Panc1 (cell line): Measurements from ENCODE around the gene HOTAIR. TPM values are rescaled to one million over a fixed set of nuclear protein-coding genes. Genes with fewer than 3 reads are reported as not detected.
A peak's percentile ranks its signal among the peaks of the same experiment; 100 is the strongest.

Experiments
- ATAC-seq: fragments of 200-7000 bp; cut with Tn5 transposase; 2 replicates; pipeline ENCODE4 v1.9.1; 2020; ENCODE audit warnings: mild to moderate bottlenecking, moderate library complexity
- BruUV-seq: library from RNA; stranded (reverse); fragments of 400-500 nt; replicated peaks from 2 replicates; lab custom pipeline; 2021; lab: Mats Ljungman, UMichigan
- CTCF ChIA-PET: fragments of 300-600 bp; sonication (Branson Sonifier 250); formaldehyde crosslinking; loops from one replicate; lab custom pipeline; 2022; ENCODE audit warnings: antibody characterized with exemption; lab: Charles Lee
- POLR2A ChIA-PET: fragments of 300-600 bp; sonication (Branson Sonifier 250); formaldehyde crosslinking; loops from one replicate; lab custom pipeline; 2022; ENCODE audit warnings: antibody characterized with exemption; lab: Charles Lee
- DNase-seq: peaks from one replicate; pipeline ENCODE4 v3.0.0-alpha.2; 2010; ENCODE audit warnings: low read depth, low spot score
- H3K27ac ChIP-seq: 2 replicates; pipeline ENCODE4 v1.5.1; 2011; ENCODE audit warnings: mild to moderate bottlenecking, low read length, inconsistent platforms
- H3K27me3 ChIP-seq: fragments of 200-500 bp; sonication (Bioruptor generic); 2 replicates; pipeline ENCODE4 v1.6.0; 2014; ENCODE audit warnings: low read length, inconsistent platforms; ENCODE audit not compliant: control insufficient read depth, insufficient read depth
- H3K36me3 ChIP-seq: fragments of 200-500 bp; sonication (Bioruptor generic); 2 replicates; pipeline ENCODE4 v1.5.1; 2014; ENCODE audit warnings: inconsistent platforms, mild to moderate bottlenecking, low read length, moderate library complexity; ENCODE audit not compliant: control insufficient read depth, insufficient read depth
- H3K4me1 ChIP-seq: 2 replicates; pipeline ENCODE4 v1.5.1; 2011; ENCODE audit warnings: inconsistent platforms, mild to moderate bottlenecking, low read length, moderate library complexity; ENCODE audit not compliant: control insufficient read depth, insufficient read depth
- H3K4me3 ChIP-seq, 2 experiments: 2 replicates each; pipeline ENCODE4 v1.5.1; 2011 to 2012; ENCODE audit warnings: low read depth in 2 of 2, low read length in 2 of 2, mild to moderate bottlenecking in 2 of 2, inconsistent platforms in 1 of 2, moderate library complexity in 1 of 2
- H3K9me3 ChIP-seq: fragments of 200-500 bp; sonication (Bioruptor generic); 2 replicates; pipeline ENCODE4 v1.5.1; 2014; ENCODE audit warnings: low read depth, mild to moderate bottlenecking, inconsistent platforms, low read length, moderate library complexity; ENCODE audit not compliant: control insufficient read depth, insufficient read depth
- POLR2AphosphoS5 ChIP-seq: IDR thresholded peaks from 2 replicates; pipeline ENCODE4 v1.6.1; 2012; ENCODE audit warnings: mild to moderate bottlenecking, low read depth, low read length, moderate library complexity
- SIN3A ChIP-seq: IDR thresholded peaks from 2 replicates; pipeline ENCODE4 v1.6.1; 2012; ENCODE audit warnings: low read depth, mild to moderate bottlenecking, low read length, moderate library complexity, borderline replicate concordance; ENCODE audit not compliant: insufficient read depth
- TCF7L2 ChIP-seq: IDR thresholded peaks from 2 replicates; pipeline ENCODE4 v1.6.1; 2011; ENCODE audit warnings: mild to moderate bottlenecking, low read depth, low read length, inconsistent platforms
- in situ Hi-C: cut with HindIII; loops from 2 replicates; pipeline ENCODE4 v1.10.0; 2016; ENCODE audit warnings: low sequenced_read_pairs, low pct_unique_long_range_greater_than_20kb
- intact Hi-C: fragments of 100-400 bp; cut with micrococcal nuclease; formaldehyde crosslinking; loops from one replicate; pipeline ENCODE4 v1.10.0; 2022; ENCODE audit not compliant: unreplicated experiment
- total RNA-seq: library from RNA; stranded (reverse); gene quantifications from one replicate; pipeline ENCODE4 v1.2.1, GENCODE V29; 2021; ENCODE audit not compliant: unreplicated experiment
- TF ChIP-seq, protein P1 (sequence below), 2 experiments: IDR thresholded peaks; 2 replicates each; pipeline ENCODE4 v1.6.1; 2011 to 2012; ENCODE audit warnings: low read depth in 2 of 2, control low read depth in 1 of 2, low read length in 1 of 2, mild to moderate bottlenecking in 1 of 2, moderate library complexity in 1 of 2; ENCODE audit not compliant: insufficient read depth in 1 of 2
- TF ChIP-seq, protein P2 (sequence below): fragments of 450-650 bp; IDR thresholded peaks from 2 replicates; pipeline ENCODE4 v1.5.1; 2017; ENCODE audit warnings: mild to moderate bottlenecking

The HOTAIR gene
- total RNA-seq, 1 experiment from 2014 or later = 31.7 TPM

DNA sequence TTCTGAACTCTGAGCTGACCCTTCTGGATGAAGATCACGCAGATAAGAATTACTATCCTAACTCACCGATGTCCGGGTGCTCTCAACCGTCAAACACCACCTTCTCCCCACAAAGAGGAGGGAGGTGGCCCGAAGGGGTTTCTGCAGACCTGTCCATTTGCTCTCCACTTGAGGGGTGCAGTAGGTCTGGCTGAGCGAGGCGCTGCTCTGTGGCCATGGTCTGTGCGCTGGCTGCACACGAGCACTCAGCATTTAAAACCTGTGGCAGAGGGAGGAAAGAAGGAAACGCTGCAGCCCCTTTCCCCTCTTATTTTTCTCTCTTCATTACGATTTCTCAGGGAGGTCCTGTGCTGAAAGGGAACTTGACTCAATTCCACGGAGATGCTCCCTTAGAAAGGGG lies 37.7 kb downstream of the HOTAIR start:
- Histone ChIP-seq H3K27me3 (no peaks in the 10 kb centered on the region), H3K27ac (peak overlapping the region; percentile 75), H3K4me3 (no peak overlapping the region), H3K4me1 (peaks cover 31% of the 10 kb centered on the region), H3K9me3 (no peaks in the 10 kb centered on the region), H3K36me3 (no peaks in the 10 kb centered on the region; the same call in 1 of the 2 replicates)
- ChIA-PET CTCF (no interaction called here), POLR2A (no interaction called here)
- DNase-seq = no peak
- BruUV-seq = no TSS peak
- in situ Hi-C loops (no loop called here), intact Hi-C loops (loop anchor here (5.0 kb wide), 1 partner anchor 90 kb away; no protein-coding TSS in a partner anchor)
- TF ChIP-seq TCF7L2 = no peak
- no peak for ATAC-seq

DNA sequence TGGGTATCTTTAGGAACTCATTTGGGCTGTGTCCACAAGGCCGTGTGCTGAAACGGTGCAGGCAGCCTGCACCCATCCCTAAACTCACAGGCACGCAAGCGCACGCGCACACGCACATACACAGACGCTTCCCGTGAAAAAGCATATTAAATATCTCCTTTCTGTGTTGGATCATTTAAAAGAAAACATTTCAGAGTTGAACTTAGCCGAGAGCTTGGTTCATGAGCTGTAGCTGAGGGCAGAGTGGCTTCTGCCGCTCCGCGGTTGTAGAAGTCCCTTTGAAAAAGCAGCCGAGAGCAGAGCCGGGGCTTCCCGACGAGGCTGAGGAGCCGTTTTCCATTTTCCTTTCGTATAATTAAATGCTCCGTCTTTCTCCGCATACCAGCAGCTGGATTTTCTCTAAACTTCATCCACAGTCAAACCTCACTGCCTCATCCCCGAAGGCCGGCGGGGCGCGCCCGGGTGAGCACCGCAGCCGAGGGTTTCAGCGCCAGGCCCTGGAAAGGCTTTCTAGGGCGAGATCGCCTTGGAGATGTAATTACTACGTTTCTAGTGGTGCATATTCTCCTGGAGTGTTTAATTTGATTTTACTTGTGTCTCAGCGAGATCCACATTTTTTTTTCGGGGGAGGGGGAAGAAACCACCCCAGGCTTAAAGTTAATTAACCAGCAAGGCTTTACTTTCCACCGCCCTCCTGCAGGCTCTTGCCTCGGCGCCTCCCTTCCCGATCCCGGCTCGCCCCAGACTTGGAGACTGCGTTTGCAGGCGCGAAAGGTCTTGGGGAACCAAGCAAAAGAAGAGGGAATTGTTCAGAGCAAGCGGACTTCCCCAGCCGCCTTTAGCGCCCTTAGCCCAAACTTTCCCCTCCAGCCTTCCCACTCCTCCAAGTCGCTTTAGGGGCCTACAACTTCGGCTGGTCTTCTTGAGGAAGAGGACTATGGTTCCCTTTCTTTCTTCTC lies 39.1 kb downstream of the HOTAIR start:
- H3K27ac ChIP-seq = peak overlapping the region; percentile 54
- ATAC-seq (no peak), DNase-seq (no peak)
- H3K27me3 ChIP-seq = no peaks in the 10 kb centered on the region
- no peak overlapping the region for H3K4me3 ChIP-seq
- no peaks in the 10 kb centered on the region for H3K36me3 ChIP-seq
- POLR2A ChIA-PET = no interaction called here
- BruUV-seq = no TSS peak
- no peaks in the 10 kb centered on the region for H3K9me3 ChIP-seq
- intact Hi-C loops = loop anchor here (5.0 kb wide), 1 partner anchor 88 kb away; no protein-coding TSS in a partner anchor
- CTCF ChIA-PET = no interaction called here
- in situ Hi-C loops = no loop called here
- peaks cover 28% of the 10 kb centered on the region for H3K4me1 ChIP-seq
- TF ChIP-seq, protein P1, sequence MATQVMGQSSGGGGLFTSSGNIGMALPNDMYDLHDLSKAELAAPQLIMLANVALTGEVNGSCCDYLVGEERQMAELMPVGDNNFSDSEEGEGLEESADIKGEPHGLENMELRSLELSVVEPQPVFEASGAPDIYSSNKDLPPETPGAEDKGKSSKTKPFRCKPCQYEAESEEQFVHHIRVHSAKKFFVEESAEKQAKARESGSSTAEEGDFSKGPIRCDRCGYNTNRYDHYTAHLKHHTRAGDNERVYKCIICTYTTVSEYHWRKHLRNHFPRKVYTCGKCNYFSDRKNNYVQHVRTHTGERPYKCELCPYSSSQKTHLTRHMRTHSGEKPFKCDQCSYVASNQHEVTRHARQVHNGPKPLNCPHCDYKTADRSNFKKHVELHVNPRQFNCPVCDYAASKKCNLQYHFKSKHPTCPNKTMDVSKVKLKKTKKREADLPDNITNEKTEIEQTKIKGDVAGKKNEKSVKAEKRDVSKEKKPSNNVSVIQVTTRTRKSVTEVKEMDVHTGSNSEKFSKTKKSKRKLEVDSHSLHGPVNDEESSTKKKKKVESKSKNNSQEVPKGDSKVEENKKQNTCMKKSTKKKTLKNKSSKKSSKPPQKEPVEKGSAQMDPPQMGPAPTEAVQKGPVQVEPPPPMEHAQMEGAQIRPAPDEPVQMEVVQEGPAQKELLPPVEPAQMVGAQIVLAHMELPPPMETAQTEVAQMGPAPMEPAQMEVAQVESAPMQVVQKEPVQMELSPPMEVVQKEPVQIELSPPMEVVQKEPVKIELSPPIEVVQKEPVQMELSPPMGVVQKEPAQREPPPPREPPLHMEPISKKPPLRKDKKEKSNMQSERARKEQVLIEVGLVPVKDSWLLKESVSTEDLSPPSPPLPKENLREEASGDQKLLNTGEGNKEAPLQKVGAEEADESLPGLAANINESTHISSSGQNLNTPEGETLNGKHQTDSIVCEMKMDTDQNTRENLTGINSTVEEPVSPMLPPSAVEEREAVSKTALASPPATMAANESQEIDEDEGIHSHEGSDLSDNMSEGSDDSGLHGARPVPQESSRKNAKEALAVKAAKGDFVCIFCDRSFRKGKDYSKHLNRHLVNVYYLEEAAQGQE (IDR thresholded peaks at IDR 0.05; ENCODE audit: insufficient read depth in 1 of 2, low read depth in 2 of 2, low read length in 1 of 2) = no peak
- TF ChIP-seq TCF7L2 = no peak
- TF ChIP-seq POLR2AphosphoS5 = no peak
- no peak for TF ChIP-seq SIN3A
- TF ChIP-seq, protein P2, sequence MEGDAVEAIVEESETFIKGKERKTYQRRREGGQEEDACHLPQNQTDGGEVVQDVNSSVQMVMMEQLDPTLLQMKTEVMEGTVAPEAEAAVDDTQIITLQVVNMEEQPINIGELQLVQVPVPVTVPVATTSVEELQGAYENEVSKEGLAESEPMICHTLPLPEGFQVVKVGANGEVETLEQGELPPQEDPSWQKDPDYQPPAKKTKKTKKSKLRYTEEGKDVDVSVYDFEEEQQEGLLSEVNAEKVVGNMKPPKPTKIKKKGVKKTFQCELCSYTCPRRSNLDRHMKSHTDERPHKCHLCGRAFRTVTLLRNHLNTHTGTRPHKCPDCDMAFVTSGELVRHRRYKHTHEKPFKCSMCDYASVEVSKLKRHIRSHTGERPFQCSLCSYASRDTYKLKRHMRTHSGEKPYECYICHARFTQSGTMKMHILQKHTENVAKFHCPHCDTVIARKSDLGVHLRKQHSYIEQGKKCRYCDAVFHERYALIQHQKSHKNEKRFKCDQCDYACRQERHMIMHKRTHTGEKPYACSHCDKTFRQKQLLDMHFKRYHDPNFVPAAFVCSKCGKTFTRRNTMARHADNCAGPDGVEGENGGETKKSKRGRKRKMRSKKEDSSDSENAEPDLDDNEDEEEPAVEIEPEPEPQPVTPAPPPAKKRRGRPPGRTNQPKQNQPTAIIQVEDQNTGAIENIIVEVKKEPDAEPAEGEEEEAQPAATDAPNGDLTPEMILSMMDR = no peak

DNA sequence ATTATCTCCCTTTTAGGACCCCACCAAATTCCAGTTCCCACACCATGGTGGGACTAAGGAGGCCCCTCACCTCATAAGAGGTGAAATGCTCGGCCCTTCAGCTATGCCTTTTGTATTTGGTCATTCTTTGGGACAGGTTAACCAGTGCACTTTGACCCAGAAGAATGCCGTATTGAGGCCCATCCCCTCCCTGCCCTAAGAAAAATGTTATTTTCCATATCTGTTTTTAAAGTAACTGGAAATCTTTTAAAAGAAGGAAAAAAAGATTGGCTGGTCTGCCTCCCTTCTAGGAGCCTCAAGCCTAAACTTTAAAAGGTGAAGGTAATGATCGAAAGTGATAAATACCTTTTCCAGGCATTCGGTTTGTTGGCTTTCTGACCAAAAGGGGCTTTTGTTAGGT lies 41.8 kb downstream of the HOTAIR start:
- H3K4me1 ChIP-seq = peaks cover 24% of the 10 kb centered on the region
- no peaks in the 10 kb centered on the region for H3K27me3 ChIP-seq
- no peak for DNase-seq
- TF ChIP-seq, protein P2 = no peak
- TF ChIP-seq TCF7L2 (no peak), SIN3A (no peak), POLR2AphosphoS5 (no peak)
- TF ChIP-seq, protein P1 (IDR thresholded peaks at IDR 0.05; ENCODE audit: insufficient read depth in 1 of 2, low read depth in 2 of 2, low read length in 1 of 2) = no peak
- no TSS peak for BruUV-seq
- H3K36me3 ChIP-seq = no peaks in the 10 kb centered on the region
- ChIA-PET POLR2A (no interaction called here), CTCF (no interaction called here)
- in situ Hi-C loops = no loop called here
- H3K4me3 ChIP-seq = no peak overlapping the region
- H3K9me3 ChIP-seq = no peaks in the 10 kb centered on the region
- intact Hi-C loops = no loop called here
- peak overlapping the region; percentile 71; the same call in 1 of the 2 replicates for H3K27ac ChIP-seq
- no peak for ATAC-seq
